Mucosa of rectum (tissue), 2 donors: ENCODE results near the gene RAB11FIP5.
A peak's percentile ranks its signal among the peaks of the same experiment; 100 is the strongest.

ENCODE experiments used
- H3K27ac ChIP-seq, 2 donors: one replicate each; pipeline ENCODE4 v1.7.0; 2013; ENCODE audit warnings: inconsistent platforms in 2 of 2, low read depth in 2 of 2, low read length in 2 of 2
- H3K27me3 ChIP-seq, 2 donors: one replicate each; pipeline ENCODE4 v1.7.0; 2013; ENCODE audit warnings: low read length in 2 of 2; ENCODE audit not compliant: control insufficient read depth in 2 of 2, insufficient read depth in 2 of 2
- H3K36me3 ChIP-seq, 2 donors: one replicate each; pipeline ENCODE4 v1.7.0; 2013; ENCODE audit warnings: low read length in 2 of 2; ENCODE audit not compliant: control insufficient read depth in 2 of 2, insufficient read depth in 2 of 2
- H3K4me1 ChIP-seq, 2 donors: one replicate each; pipeline ENCODE4 v1.7.0; 2013; ENCODE audit warnings: low read length in 2 of 2, mild to moderate bottlenecking in 1 of 2; ENCODE audit not compliant: control insufficient read depth in 2 of 2, insufficient read depth in 2 of 2
- H3K4me3 ChIP-seq, 2 donors: one replicate each; pipeline ENCODE4 v1.7.0; 2013; ENCODE audit warnings: low read length in 2 of 2
- H3K9ac ChIP-seq, 2 donors: one replicate each; pipeline ENCODE4 v1.7.0; 2013; ENCODE audit warnings: low read length in 2 of 2, low read depth in 1 of 2, mild to moderate bottlenecking in 1 of 2
- H3K9me3 ChIP-seq, 2 donors: one replicate each; pipeline ENCODE4 v1.7.0; 2013; ENCODE audit warnings: low read length in 2 of 2; ENCODE audit not compliant: control insufficient read depth in 2 of 2
- donor health status: healthy.
- donor health status: Normal muscosa, but diverticular disease.

The RAB11FIP5 gene

GRCh38 chr2:73110168-73111072 lies 2.3 kb downstream of the RAB11FIP5 start:
- H3K9me3 ChIP-seq = no peaks in the 10 kb centered on the region
- H3K36me3 ChIP-seq = no peaks in the 10 kb centered on the region
- peak overlapping the region in 1 of 2 donors; percentile 86 for H3K9ac ChIP-seq
- H3K27me3 ChIP-seq = no peaks in the 10 kb centered on the region
- H3K4me1 ChIP-seq = peaks cover 18 to 19% of the 10 kb centered on the region in 2 donors
- peak overlapping the region in 1 of 2 donors; percentile 76 for H3K4me3 ChIP-seq
- H3K27ac ChIP-seq = peak overlapping the region in 1 of 2 donors; percentile 67

DNA sequence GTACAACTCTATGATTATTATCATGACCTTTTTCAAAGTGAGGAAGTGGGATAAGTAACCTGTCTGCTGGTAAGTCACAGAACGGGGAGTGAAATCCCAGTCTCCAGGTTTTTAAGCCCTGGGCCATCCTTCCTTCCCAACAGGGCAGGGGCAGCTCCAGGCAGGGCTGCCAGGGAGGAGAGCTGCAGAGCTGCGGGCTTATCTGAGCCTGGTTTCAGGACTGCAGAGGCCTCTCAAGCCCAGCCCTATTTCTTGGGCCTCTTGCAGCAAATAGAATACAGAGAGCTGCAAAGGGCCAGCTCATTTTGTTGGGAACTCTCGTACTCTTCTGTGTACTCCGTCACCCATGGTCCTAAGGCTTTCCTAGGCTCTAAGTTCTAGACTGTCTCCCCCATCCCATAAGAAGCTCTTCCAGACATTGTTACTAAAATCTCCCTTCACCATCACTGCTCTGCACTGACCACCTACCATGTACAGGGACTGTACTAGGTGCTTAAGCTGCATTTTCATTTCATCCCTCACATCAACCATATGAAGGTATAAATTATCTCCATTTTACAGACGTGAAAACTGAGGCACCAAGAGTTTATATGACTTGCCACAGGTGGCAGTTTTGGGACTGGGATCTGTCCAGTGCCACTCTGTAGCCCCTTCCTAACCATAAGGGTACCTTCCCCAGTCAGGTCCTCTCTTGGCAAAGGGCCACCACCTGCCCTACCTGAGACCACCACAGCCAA lies 3.1 kb downstream of the RAB11FIP5 start:
- no peak overlapping the region for H3K9ac ChIP-seq
- no peaks in the 10 kb centered on the region for H3K9me3 ChIP-seq
- no peaks in the 10 kb centered on the region for H3K27me3 ChIP-seq
- H3K36me3 ChIP-seq = no peaks in the 10 kb centered on the region
- H3K27ac ChIP-seq = no peak overlapping the region
- H3K4me3 ChIP-seq = no peak overlapping the region
- H3K4me1 ChIP-seq = peaks cover 18 to 19% of the 10 kb centered on the region in 2 donors

DNA sequence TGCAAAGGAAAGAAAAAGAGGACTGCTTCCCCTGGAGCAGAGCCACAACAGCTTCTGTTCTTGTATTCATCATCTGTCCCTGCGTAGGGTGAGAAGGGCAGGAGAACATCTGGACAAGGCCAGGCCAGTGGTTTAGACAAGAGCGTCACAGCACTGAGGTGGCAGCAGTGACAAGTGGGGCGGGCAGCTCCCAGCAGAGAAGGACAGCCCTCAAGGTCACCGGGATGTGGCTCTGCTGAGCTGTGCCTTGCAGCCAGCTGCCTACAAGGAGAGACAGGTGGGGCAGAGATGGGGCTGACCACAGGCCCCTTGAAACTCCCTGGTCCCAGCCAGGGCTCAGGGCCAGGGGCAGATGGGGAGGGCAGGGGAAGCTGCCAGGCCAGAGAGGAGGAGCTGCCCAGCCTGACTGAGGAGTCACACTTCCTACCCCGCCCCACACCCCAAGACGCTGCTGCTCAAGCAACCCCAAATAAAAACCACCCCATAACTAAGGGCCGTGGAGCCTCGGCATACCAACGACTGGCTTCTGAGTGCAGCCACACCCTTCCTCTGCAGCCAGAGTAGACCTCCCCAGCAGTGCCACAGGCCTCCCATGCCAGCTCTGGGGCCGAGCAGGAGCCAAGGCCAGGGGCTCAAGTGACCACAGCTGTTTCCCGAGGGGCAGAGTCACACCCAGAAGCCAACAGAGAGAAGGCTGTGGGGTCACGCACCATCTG lies 5.4 kb downstream of the RAB11FIP5 start:
- no peak overlapping the region for H3K27ac ChIP-seq
- H3K9me3 ChIP-seq = no peaks in the 10 kb centered on the region
- H3K27me3 ChIP-seq = no peaks in the 10 kb centered on the region
- H3K36me3 ChIP-seq = no peaks in the 10 kb centered on the region
- no peak overlapping the region for H3K9ac ChIP-seq
- no peak overlapping the region for H3K4me3 ChIP-seq
- peaks cover 18 to 19% of the 10 kb centered on the region in 2 donors for H3K4me1 ChIP-seq

DNA sequence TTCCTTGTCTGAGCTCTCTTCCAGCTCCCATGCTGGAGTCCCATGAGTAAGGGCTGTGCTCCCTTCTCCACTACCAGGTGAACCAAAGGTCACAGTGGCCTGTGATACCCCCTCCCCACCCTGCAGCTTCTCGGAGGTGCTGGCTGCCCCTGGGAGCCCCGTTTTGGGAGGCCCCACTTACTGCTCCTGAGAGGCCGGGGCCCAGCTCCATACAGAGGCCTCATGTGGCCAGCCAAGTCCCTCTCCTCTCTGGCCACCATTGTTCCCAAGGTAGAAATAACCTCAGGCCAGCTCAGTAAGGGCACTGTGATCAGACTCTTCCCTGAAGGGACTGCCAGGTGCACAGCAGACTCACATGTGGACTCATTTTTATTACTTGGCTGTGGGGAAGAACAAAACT lies 6.0 kb downstream of the RAB11FIP5 start:
- Histone ChIP-seq H3K9ac (no peak overlapping the region), H3K9me3 (no peaks in the 10 kb centered on the region), H3K27ac (no peak overlapping the region), H3K27me3 (no peaks in the 10 kb centered on the region), H3K36me3 (no peaks in the 10 kb centered on the region), H3K4me1 (peaks cover 13 to 15% of the 10 kb centered on the region in 2 donors), H3K4me3 (no peak overlapping the region)

DNA sequence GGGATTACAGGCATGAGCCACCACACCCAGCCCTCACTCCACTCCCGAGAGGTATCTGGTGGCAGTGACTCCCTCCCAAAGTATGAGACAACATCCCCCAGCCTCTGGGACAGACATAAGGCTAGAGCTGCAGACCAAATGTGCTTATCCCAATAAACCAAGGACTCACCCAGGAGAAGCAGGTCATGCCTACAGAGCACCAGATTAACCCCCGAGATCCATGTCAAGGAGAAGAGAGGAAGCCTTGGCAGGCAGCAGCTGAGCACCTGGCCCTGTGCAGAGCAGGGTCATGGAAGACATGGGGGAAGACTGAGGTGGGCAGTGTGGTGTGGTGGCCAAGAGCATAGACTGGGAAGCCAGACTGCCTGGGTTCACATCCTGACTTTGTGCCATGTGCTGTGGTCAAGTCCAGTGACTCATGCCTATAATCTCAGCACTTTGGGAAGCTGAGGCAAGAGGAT lies 7.2 kb downstream of the RAB11FIP5 start:
- Histone ChIP-seq H3K4me1 (peaks cover under 1 to 2% of the 10 kb centered on the region in 2 donors), H3K27ac (no peak overlapping the region), H3K4me3 (no peak overlapping the region), H3K9ac (no peak overlapping the region), H3K27me3 (no peaks in the 10 kb centered on the region), H3K36me3 (no peaks in the 10 kb centered on the region), H3K9me3 (no peaks in the 10 kb centered on the region)

- H3K4me1 ChIP-seq = peaks cover 0 to 2% of the 10 kb centered on the region in 2 donors
- H3K36me3 ChIP-seq = no peaks in the 10 kb centered on the region
- no peak overlapping the region for H3K4me3 ChIP-seq
- no peak overlapping the region for H3K27ac ChIP-seq
- H3K9ac ChIP-seq = no peak overlapping the region
- no peaks in the 10 kb centered on the region for H3K9me3 ChIP-seq
- no peaks in the 10 kb centered on the region for H3K27me3 ChIP-seq
Measured at GRCh38 chr2:73104933-73105332, 7.8 kb downstream of the RAB11FIP5 start.

DNA sequence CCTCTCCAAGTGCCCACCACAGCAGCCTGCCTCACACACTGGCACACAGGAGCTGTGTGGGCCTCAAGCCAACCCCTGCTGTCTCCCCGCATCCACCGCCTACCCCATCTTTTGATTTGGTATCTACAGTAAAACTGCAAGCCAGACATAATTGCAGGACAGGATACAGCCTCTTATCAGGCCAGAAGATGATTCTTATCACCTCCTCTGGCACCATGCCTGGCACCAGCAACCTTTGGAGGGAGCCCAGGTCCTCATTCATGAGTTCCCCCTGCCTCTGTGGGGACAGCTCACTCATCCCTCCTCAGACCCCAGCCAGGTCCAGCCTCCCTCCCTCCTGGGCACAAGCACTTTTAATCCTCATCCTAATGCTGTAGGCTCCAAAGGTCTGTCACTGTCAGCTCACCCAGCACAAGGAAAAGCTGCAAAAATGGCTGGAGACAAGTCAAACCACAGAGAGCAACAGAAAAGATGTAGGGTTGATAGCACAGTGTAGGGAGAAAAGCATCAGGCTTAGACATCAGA lies 9.7 kb downstream of the RAB11FIP5 start:
- Histone ChIP-seq H3K4me3 (no peak overlapping the region), H3K27me3 (no peaks in the 10 kb centered on the region), H3K4me1 (peaks cover 0 to 2% of the 10 kb centered on the region in 2 donors), H3K27ac (no peak overlapping the region), H3K9ac (no peak overlapping the region), H3K36me3 (no peaks in the 10 kb centered on the region), H3K9me3 (no peaks in the 10 kb centered on the region)

DNA sequence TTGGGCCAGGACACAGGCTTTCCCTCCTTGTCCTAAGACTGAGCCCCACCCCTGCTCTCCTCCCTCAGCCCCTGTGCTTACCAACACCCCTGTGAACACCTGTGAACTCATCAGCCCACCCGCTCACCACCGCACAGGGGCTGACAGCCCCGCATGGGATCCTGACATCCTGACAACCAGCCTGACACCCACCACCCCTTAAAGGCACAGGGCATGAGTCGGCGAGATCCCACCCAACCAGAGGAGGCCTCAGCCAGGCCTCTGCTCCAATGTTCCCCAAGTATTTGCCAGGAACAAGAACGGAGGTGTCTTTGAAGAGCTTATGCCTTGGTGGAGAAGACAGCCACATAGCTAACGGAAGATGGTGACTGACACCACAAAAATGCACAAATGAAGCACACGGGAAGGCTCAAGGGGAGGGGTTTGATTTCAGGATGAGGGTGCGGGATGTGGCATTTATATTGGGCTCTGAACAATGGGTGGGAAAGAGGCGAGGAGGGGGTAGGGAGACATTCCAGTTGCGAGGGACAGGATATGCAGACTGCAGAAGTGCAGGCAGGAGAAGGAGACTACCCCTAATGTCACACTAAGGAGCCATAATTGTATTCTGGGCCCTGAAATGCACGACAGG lies 11.0 kb downstream of the RAB11FIP5 start:
- H3K4me1 ChIP-seq = no peaks in the 10 kb centered on the region

DNA sequence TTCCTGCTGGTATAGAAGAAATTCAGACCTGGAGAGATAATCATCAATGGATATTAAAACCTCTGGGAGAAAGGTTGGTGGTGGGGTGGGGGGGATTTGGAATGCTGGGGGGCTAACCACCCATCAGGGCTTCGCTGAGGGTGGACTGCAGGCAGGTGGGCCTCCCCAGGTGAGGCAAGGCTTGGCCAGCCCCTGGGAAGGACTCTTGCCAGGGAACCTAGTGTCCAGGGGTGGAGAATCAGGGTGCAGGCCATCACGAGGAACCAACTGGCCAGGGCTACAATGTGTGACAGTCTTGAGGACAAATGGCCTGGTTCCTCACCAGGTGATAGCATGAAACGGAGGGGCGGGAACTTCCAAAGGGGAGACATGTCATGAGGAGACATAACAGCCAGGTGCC lies 11.8 kb downstream of the RAB11FIP5 start:
- Histone ChIP-seq H3K4me3 (no peak overlapping the region), H3K27me3 (no peaks in the 10 kb centered on the region), H3K9me3 (no peaks in the 10 kb centered on the region), H3K9ac (no peak overlapping the region), H3K27ac (no peak overlapping the region), H3K4me1 (no peaks in the 10 kb centered on the region), H3K36me3 (no peaks in the 10 kb centered on the region)

More for the DNA sequence above, 11.0 kb downstream of the RAB11FIP5 start:
- Histone ChIP-seq H3K9ac (no peak overlapping the region), H3K27me3 (no peaks in the 10 kb centered on the region), H3K36me3 (no peaks in the 10 kb centered on the region), H3K27ac (no peak overlapping the region), H3K9me3 (no peaks in the 10 kb centered on the region), H3K4me3 (no peak overlapping the region)
